ES-I3 (cell line): ENCODE measurements around the gene TMEM237.
A peak's percentile ranks its signal among the peaks of the same experiment; 100 is the strongest.
"Not testable (repeated sequence)": the region's sequence is repeated elsewhere in the genome, so short reads cannot be mapped to it uniquely, and the experiment has no call there.

Experiments
- H3K36me3 ChIP-seq: 2 replicates; pipeline ENCODE4 v1.6.1; 2013; ENCODE audit warnings: mild to moderate bottlenecking, low read length, control low read depth, moderate library complexity; ENCODE audit not compliant: insufficient read depth
- H3K4me1 ChIP-seq: 2 replicates; pipeline ENCODE4 v1.6.1; 2013; ENCODE audit warnings: mild to moderate bottlenecking, control low read depth, low read length; ENCODE audit not compliant: insufficient read depth
- H3K9ac ChIP-seq: 2 replicates; pipeline ENCODE4 v1.6.1; 2013; ENCODE audit warnings: low read depth, mild to moderate bottlenecking, low read length, moderate library complexity
- H3K9me3 ChIP-seq: 2 replicates; pipeline ENCODE4 v1.6.1; 2013; ENCODE audit warnings: mild to moderate bottlenecking, low read length, moderate library complexity; ENCODE audit not compliant: control insufficient read depth, insufficient read depth

Gene TMEM237, protein sequence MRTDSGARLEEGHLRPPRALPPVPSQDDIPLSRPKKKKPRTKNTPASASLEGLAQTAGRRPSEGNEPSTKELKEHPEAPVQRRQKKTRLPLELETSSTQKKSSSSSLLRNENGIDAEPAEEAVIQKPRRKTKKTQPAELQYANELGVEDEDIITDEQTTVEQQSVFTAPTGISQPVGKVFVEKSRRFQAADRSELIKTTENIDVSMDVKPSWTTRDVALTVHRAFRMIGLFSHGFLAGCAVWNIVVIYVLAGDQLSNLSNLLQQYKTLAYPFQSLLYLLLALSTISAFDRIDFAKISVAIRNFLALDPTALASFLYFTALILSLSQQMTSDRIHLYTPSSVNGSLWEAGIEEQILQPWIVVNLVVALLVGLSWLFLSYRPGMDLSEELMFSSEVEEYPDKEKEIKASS

DNA sequence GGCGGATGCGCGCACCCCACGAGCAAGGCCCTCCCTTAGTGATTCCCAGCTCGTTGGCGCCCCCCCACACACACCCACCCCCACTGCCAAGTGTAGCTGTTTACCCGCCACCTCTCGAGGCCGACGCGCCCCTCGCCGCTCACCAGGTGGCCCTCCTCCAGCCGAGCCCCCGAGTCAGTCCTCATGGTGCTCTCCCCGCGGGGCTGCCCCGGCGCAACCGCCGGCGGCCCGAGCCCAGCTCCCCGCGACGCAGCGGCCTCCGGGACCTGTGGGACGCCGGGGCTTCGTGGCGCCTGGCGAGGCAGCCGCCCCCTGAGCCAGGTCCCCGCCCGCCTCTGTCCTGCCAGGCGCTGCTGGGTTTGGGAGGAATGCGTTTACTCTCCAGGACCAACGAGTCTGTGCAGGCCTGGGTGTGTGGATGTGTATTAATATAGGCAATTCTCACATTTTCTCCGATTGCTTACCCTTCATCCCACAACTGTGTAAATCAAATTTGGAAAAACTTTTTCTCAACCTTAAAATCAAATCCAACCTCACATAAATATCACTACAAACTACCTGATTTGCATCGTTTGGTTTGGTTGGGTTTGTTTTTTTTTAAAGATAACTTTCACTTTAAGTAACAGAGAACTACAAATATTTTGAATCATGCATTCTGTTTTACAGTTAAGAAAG is at the start of gene TMEM237:
TSS of gene TMEM237 (minus strand) at position 288 of the 675 bp plus-strand sequence. CDS start at position 185, 103 bp downstream.
- H3K4me1 ChIP-seq, result no peaks in the 10 kb centered on the region

DNA sequence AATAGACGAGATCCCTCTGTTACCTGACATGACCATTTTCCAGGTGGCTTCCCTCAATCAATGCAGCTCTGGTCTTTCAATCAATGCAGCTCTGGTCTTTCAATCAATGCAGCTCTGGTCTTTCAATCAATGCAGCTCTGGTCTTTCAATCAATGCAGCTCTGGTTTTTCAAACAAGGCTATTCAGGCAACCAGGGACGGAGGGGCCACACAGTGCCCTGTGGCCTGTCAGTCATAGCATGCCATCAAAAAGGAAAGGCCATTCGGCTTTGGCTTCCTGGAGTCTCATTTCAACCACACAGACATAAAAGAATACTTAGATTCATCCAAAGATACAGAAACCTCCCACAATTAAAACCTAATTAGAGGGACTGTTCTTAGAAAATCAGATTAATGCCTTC is 41.9 kb upstream of the TMEM237 start:
- no peaks in the 10 kb centered on the region for H3K4me1 ChIP-seq
- no peak overlapping the region for H3K9ac ChIP-seq
- H3K36me3 ChIP-seq, result no peaks in the 10 kb centered on the region
- no peaks in the 10 kb centered on the region for H3K9me3 ChIP-seq

More for the DNA sequence above, at the start of gene TMEM237:
- Histone ChIP-seq H3K9me3 (no peaks in the 10 kb centered on the region), H3K9ac (peak within 1 kb of the TSS; percentile 95), H3K36me3 (peaks cover 3% of the 10 kb centered on the region; the same call in 1 of the 2 replicates)

DNA sequence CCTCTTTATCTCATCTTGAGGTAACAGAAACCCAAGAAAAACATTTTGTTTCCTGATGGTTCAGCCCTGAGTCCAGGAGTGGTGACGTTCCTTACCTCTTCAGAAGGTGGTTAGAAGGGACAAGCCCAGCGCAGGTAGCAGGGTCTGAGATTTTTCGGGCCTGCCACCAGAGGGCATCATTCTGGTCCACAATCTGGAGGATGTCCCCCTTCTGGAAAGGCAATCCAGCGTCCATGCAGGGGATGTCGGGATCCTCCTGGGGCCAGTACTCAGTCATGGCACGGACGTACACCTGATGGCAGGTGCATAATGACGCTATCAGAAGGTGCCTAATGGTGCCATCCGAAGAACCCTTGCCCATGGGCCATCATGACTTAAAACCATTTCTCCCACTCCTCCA is 37.4 kb upstream of the TMEM237 start:
- Histone ChIP-seq H3K9me3 (no peaks in the 10 kb centered on the region), H3K36me3 (no peaks in the 10 kb centered on the region), H3K4me1 (no peaks in the 10 kb centered on the region), H3K9ac (no peak overlapping the region)

DNA sequence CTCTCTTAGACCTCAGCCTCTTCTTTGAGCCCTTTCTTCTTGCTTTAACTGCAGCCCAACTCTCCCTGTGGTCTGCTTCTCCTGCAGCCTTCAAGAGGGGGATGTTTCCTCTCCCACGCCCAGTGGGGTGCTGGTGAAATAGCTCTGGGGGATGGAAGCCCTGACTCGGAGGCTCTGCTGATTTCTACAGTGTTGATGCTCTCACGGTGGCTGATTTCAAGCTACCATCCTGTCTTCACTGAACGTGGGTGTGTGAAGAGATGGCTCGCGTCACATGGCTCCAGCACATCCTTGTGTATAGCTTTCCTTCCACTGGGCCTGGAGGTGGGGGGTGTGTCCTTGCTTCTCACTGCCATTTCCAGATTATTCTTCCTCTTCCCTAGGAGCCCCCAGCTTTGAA is 35.1 kb upstream of the TMEM237 start:
- H3K36me3 ChIP-seq, result no peaks in the 10 kb centered on the region
- H3K4me1 ChIP-seq, result no peaks in the 10 kb centered on the region

DNA sequence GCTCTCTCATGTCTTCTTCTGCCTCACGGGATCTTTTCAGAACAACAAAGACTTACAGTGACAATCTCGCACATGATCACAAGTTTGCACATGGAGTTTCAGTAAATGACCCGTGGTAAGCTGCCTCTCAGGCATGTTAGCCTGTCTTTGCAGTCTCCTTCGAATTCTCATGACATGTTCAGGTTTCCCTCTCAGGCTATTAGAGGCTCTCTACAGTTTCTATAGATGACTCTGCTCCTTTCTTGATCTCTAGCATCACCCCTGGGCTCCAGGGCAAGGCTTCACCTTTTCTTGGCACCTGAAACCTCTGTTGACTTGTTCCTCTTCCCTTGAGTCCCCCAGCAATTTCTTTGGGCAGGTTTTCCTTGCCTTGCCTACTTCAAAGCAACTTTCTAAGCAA is 32.2 kb upstream of the TMEM237 start:
- Histone ChIP-seq H3K9me3 (no peaks in the 10 kb centered on the region), H3K36me3 (no peaks in the 10 kb centered on the region), H3K4me1 (no peaks in the 10 kb centered on the region), H3K9ac (no peak overlapping the region)

More for the DNA sequence above, 35.1 kb upstream of the TMEM237 start:
- H3K9me3 ChIP-seq, result no peaks in the 10 kb centered on the region
- no peak overlapping the region for H3K9ac ChIP-seq

DNA sequence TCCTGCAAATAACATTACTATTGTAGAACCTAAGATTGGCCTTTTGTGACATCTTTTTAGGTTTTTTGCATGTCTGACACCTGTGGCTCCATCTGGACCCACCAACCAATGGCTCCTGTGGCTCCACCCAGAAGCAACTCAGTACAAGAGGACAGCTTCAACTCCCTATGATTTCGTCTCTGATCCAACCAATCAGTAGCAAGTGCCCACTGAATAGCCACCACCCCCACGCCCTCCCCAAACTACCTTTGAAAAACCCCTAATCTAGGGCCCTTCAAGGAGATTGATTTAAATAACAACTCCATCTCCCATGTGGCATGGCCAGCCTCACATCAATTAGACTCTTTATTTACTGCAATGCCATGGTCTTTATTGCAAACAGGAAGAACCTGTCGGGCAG is 31.5 kb upstream of the TMEM237 start:
- Histone ChIP-seq H3K9ac (no peak overlapping the region), H3K9me3 (no peaks in the 10 kb centered on the region), H3K4me1 (no peaks in the 10 kb centered on the region), H3K36me3 (no peaks in the 10 kb centered on the region)

DNA sequence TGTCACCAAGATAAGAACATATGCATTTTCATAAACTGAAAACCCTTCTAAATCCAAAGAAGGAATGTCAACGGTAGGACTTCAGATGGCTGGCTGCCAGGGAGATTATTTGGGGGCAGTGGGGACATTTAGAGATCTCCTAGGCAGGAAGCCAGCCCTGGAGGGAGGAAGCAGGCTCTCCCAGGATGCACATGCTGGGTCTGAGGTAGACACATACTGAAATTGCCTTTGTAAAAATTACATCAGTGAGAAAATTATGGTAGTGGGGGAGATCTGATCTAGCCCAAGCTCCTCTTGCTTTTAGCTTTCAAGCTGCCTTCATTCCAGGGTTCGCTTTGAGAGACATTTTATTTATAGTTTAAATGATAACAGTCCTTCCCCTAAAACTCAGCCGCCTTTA is 31.0 kb upstream of the TMEM237 start:
- Histone ChIP-seq H3K9ac (no peak overlapping the region), H3K36me3 (no peaks in the 10 kb centered on the region), H3K9me3 (no peaks in the 10 kb centered on the region), H3K4me1 (no peaks in the 10 kb centered on the region)

DNA sequence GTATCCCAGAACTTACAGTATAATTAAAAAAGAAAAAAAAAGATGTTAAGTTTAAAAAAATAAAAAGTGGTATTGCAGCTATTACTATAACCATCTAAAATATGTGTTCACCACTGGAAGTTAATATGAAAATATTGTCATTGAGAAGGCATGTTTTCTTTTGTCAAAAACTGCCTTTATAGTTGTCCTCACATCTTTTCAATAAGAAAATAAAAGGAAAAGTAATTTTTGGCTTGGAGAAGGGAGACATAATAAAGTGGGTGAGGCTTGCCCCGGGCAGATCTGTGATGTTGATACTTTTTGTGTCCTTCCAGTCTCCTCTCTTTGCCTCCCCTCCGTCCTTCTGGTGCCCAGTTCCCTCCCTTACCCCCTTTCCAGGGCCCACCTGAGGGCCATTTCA is 30.2 kb upstream of the TMEM237 start:
- Histone ChIP-seq H3K9me3 (no peaks in the 10 kb centered on the region), H3K4me1 (no peaks in the 10 kb centered on the region), H3K36me3 (no peaks in the 10 kb centered on the region), H3K9ac (no peak overlapping the region)

DNA sequence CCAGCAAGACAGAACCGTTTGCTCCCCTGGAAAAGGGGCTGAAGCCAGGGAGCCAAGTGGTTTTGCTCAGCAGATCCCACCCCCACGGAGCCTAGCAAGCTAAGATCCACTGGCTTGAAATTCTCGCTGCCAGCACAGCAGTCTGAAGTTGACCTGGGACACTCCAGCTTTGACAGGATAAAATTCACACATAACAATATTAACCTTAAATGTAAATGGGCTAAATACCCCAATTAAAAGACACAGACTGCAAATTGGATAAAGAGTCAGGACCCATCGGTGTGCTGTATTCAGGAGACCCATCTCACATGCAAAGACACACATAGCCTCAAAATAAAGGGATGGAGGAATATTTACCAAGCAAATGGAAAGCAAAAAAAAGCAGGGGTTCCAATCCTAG is 27.9 kb upstream of the TMEM237 start:
- H3K36me3 ChIP-seq, H3K4me1 ChIP-seq, H3K9ac ChIP-seq, H3K9me3 ChIP-seq: not testable (repeated sequence)

DNA sequence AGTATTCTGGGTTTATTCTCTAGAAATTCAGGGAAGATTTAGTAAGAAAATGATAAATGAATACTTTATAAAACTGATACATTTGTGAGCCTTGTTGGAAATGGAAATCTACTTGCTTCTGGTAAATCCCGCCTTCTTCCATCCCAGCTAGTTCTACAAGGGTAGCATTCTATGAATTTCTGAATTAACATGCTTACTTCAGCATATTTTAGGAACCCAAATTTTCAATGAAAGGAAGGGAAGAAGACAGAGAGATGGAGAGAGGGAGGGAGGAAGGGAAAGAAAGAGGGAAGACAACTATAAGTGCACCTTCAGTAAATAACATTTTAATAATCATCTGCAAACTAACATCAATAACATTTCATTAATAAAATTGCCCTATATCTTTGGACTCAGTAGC is 26.6 kb upstream of the TMEM237 start:
- Histone ChIP-seq H3K9me3 (no peaks in the 10 kb centered on the region), H3K9ac (no peak overlapping the region), H3K4me1 (no peaks in the 10 kb centered on the region), H3K36me3 (no peaks in the 10 kb centered on the region)

DNA sequence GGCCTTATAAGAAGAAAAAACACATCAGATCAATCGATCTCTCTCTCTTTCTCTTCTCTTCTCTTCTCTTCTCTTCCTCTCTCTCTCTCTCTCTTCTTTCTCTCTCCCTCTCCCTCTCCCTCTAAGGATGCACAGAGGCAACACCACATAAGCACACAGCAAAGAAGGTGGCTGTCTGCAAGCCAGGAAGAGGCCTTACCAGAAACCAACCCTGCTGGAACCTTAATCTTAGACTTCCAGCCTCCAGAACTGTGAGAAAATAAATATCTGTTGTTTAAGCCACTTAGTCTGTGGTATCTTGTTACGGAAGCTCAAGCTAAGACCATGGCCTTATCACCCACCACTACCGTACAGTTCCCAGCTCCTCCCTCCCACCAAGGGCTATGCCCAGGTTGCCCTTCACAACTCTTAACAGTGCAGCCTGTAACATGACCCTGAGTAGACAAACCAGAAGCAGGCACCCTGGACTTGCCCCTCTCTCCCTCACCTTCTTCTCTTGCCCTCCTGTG is 25.2 kb upstream of the TMEM237 start:
- H3K9ac ChIP-seq, result no peak overlapping the region
- no peaks in the 10 kb centered on the region for H3K36me3 ChIP-seq
- H3K4me1 ChIP-seq, result no peaks in the 10 kb centered on the region
- no peaks in the 10 kb centered on the region for H3K9me3 ChIP-seq

DNA sequence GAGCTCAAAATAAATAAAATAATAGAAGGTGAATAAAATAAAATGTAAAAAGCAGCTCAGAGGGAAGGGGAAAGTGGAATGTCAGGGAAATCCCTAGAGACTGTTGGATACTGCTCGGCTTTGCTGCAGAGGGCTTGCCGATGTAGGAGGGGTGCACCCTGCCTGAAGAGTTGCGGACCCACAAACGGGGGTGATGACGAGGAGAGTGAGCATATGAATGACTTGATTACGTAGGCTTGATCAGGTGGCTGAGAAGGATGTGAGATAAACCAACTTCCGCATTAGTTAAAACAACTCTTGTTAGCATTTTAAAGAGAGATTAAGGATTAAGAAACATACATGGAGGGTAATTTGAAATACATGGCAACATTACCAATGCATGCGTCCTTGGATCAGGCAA is 21.0 kb upstream of the TMEM237 start:
- Histone ChIP-seq H3K9me3 (no peaks in the 10 kb centered on the region), H3K9ac (no peak overlapping the region)

DNA sequence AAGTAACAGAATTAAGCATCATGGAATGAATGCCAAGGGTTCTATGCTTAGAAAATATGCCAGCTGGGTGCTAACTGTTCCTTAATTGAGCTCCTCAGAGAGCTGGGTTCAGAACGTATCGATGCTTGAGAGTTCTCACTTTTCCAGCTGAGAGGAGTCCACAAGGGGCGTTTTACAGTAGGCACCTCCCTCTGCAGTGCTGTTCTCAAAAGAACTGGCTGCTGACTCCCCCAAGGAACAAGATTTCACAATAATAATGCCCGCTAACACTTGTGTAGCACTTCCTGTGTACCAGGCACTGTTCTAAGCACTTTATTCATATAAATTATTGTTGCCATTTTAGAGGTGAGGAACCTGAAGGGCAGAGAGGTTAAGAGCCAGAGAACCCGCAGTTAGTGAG is 18.1 kb upstream of the TMEM237 start:
- no peak overlapping the region for H3K9ac ChIP-seq
- H3K4me1 ChIP-seq, result peaks cover 3% of the 10 kb centered on the region; the same call in 1 of the 2 replicates
- H3K36me3 ChIP-seq, result no peaks in the 10 kb centered on the region
- H3K9me3 ChIP-seq, result no peaks in the 10 kb centered on the region

More for the DNA sequence above, 21.0 kb upstream of the TMEM237 start:
- Histone ChIP-seq H3K36me3 (no peaks in the 10 kb centered on the region), H3K4me1 (peaks cover 3% of the 10 kb centered on the region; the same call in 1 of the 2 replicates)

DNA sequence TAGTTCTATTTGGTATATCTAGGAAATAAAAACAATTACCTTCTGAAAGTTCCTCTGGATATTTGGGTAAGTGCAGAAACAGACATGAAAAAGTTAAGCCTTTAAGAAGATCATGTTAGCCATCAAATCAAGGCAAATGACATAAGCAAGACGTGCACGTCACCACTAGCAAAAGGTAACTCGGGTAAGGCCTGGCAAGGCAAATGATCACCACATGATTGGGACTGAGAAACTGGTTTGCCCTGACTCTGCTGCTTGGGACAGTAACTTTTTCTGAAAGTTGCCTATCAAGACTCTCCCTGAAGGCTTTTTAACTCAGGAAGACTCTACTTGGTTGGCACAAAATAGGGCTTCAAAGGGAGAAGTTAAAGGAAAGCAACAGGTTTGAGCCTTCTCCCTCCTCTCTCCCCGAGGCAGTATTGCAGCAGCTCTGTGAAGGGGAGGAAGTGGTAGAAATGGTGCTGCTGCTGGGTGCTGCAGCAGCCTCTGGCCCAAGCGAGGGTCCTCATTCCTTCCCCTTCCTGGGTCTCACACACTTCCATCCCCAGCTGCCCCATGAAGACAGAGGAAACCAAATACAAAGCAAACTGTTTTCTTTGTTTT is 17.1 kb upstream of the TMEM237 start:
- no peaks in the 10 kb centered on the region for H3K36me3 ChIP-seq
- no peak overlapping the region for H3K9ac ChIP-seq
- H3K4me1 ChIP-seq, result peaks cover 3% of the 10 kb centered on the region; the same call in 1 of the 2 replicates
- no peaks in the 10 kb centered on the region for H3K9me3 ChIP-seq
